Measurements from ENCODE around the gene BICC1.

The BICC1 gene

DNA sequence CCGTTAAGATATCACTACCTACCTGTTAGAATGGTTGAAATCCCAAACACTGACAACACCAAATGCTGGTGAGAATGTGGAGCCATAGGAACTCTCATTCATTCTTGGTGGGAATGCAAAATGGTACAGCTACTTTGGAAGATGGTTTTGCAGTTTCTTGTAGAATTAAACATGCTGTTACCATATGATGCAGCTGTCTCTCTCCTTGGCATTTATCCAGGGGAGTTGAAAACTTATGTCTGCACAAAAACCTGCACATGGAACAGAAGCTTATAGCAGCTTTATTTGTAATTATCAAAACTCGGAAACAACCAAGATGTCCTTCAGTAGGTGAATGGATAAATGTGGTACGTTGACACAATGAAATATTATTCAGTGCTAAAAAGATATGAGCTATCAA is 199.5 kb downstream of the BICC1 start:
- DNase-seq = no peak

DNA sequence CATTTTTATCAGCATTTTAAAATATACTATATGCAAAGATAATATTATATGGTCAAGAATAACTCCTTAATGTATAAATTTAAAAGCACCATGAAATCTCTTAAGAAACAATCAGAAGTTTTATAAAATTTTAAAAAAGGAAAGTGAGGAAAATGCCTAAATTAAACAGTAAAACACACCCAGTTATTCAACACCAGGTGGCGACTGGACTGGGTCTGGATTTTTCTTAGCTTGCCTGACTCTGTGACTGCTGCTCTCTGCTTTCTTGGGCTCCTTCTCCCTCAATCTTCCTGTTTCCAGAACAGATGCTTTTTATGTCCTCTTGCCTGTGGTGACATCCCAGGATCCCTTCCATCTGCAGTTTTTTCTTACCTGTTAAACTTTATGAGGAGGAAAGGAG is 200.3 kb downstream of the BICC1 start:
- DNase-seq = no peak

DNA sequence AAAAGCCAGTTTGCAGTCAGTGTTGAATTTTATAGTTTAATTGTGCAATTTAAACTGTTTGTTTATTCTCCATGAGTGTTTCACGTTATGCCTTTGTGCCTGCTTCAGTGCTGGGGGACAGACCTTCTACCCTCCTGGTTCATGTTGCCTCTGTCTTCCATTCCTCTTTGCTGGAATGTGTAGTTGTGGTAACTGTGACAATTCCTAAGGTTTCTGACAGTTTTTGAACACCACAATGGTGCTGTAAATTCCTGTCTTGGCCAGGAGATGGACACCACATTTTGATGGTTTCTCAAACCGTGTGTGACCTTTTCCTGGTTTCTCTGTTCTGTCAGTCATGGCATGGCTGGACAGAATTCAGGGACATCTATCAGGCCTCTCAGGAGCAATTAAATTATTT is 201.7 kb downstream of the BICC1 start:
- no peak for DNase-seq

DNA sequence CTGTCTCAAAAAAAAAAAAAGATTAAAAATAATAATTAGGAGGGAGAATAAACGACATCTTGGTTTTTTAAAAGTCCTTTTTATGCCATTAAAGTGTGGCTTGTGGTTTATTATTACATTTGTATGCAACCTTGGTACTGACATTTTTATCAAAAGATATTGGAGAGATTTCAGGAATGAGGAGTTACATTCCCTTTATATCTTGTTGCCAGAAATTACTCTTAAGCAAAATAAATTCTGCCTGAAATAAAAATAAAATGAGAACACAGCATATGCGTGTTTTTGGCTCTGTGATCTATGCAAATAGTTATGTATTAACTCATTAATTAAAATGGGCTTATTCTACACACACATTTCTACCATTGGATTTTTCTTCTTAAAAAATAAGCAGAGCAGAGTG is 202.4 kb downstream of the BICC1 start:
- DNase-seq = no peak

DNA sequence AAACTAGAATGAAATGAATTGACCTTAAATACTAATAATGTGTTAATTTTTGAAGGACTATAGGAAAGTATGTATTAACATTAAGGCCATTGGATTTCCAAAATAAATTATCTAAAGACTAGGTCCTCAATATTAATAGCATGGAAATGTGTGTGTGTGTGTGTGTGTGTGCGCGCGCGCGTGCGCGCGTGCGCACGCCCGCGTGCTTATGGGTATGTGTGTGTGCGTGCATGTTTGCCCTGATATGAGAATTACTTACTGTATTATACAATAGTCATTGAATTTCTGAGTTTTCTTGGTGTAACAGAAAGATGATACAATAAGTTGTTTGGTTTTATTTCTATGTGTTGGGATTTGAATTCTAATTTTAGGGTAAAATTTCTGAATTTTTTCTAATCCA is 205.9 kb downstream of the BICC1 start:
- no peak for DNase-seq

DNA sequence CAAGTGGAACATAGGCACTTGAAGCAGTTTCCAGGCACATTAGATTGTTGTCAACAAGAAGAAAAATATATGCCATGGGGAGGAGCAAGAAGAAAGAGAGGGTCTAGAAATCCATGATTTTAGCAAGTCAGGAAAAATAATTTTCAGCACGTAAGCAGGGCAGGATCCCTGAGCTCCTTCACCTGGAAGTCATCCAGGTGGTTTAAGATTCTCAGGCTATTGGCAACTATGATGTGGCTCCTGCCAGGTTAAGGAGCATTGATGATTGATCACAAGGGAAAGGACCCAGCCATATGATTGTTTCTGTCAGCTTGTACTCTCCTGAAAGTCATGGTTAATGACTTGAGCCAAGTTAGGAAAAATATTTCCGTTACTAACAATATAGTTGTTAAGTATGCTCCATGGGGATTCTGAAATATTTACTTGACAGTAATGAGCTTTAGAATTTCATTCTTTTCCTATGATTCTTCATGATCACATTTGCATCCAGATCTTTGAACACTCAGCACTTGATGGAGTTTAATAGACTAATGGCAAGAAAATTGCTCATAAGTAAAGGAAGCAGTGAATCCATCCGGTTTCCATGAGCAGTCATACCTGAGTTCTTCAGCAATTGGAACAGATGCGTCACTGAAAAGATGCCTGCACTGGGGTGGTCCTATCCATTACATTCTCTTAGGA is 209.1 kb downstream of the BICC1 start:
- DNase-seq = no peak

DNA sequence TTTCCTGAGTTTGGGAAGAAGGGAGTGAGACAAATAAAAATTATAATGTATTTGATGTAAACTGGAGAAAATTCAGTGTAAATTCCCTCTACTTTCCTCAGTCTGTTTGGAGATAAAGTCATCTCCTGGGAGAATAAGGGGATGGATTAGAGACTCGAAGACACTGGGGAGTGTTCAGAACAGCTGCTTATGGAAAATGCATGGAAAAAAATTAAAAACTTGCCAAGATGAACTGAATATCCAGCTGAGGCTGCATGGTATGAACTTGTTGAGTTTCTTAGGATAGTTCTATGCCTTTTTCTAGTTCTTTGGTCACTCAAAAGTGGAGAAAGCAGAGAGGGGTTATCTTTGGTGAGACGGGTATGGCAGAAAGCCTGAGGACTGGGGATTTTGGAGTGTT is 210.5 kb downstream of the BICC1 start:
- no peak for DNase-seq

DNA sequence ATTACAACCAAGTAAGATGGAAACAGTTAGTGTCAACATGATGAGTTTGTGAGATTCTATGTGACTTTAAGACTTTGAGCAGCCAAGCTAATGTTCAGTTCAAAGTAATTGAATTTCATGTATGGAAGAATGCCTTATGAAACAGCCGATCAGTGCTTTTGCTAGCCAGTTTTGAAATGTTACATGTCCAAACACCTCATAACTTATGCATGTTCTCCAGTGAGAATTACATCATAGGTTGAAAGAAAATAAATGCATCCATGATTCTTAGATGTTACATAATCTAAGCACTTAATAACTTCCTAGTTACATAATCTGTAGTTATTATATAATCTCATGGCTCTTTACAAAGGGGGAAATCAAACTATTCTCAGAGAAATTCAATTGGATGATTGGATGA is 211.3 kb downstream of the BICC1 start:
- no peak for DNase-seq

DNA sequence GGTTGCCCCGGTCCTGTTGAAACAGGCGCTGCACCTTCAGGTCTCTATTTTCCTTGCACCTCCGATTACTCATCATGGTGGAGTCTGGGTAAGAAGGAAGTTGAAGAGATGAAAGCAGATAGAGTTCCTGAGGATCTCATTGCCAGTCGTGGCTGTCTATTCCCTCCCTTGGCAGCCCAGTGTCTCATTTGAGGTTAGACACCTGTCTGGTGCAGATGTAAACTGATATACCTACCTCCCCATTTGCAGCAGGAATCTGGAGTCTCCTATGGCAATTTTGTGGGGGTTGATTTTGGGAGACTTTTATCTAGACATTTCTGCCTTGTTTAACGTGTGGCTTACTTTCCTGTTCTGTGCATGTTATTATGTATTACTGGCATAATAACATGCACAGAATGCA is 212.1 kb downstream of the BICC1 start:
- DNase-seq = no peak

DNA sequence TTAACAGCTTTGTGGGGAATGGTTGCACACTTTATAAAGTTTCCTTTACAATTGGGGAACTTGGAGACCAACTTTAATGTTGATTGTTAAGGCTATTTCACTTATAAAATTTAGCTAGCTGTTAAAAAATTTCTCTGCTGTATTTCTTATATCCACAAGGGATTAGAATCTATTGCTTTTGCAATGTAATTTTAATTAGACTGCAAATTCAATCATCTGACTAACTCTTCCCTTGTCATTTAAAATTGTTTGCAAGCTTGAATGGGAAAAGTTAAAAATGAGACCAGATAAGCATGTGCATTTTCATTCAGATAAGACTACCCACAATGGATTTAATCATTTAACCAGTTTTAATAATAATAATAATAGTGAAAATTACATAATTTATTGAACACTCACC is 213.2 kb downstream of the BICC1 start:
- no peak for DNase-seq

DNA sequence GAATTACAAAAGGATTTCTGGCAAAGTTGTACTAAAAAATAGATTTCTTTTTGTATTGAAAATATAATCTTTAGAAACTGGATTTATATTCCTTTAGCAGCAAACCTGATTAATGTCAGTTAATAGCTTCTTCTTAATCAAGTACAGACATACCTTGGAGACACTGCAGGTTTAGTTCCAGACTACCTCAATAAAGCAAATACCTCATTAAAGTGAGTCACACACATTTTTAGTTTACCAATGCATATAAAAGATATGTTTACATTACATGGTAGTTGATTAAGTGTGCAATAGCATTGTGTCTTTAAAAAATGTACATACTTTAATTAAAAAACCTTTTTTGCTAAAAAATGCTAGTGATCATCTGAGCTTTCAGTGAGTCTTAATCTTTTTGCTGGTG is 215.0 kb downstream of the BICC1 start:
- no peak for DNase-seq

DNA sequence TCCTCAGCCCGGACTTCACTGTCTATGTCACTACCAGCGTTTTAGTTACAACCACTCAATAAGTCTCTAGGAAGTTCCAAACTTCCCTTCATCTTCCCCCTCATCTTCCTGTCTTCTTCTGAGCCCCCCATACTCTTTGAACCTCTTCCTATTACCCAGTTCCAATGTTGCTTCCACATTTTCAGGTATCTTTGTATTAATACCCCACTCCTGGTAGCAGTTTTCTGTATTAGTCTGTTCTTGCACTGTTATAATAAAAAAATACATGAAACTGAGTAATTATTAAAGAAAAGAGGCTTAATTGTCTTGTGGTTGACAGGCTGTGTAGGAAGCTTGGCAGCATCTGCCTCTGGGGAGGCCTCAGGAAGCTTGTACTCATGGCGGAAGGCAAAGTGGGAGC is 218.6 kb downstream of the BICC1 start:
- DNase-seq = no peak

DNA sequence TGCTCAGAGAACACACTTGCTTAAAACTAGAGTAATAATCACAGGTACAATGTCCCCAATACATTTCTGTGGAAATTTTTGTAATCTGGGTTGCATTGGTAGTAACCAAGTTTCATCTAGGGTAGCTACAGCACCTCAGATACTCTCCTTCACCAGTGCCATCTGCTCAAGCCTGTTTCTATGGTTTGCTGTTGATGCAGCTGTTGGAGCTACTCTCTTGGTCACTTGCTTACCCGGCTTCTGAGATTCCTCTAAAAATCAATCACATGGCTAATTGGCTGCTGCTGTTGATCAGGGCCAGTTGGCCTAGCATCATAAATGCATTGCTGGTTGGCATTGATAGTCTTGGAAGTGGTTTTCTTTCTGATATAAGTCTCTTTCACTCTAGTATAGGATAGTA is 220.8 kb downstream of the BICC1 start:
- DNase-seq = no peak

DNA sequence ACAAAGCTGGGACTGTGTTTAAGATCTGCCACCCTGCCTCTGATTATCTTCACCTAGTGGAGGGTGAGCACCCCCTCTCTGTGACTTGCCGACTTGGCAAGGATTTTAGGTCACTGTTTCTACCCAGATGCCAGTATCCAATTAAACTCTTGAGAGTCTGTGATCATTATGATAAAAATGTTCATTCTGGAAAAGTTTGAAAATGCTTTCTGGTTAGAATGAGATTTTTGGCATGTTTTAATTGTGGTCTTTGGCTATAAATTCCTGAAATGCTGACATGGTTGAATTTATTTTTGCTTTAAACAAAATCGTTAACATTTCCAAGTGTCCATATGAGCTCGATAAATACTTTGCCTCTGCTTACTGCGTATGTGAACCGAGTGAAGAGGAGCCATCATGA is 221.4 kb downstream of the BICC1 start:
- DNase-seq = no peak

DNA sequence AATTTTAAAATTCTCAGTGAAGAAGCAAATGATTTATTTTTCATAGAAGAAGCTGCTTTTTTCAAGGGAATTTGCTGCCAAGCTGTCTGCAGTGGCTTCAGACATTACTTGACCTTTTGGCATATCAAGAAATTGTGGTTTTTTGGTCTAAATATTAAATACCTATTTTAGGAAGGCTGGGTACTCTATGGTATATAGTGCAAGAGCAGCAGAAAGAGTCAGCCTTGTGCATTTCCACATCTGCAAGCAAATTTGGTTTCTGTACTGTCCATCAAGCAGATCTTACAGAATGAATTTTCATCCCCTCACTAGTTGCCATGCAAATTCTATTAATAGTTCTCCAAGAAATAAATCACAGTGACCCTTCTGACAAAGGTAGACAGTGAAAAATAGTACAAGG is 222.0 kb downstream of the BICC1 start:
- DNase-seq = no peak

DNA sequence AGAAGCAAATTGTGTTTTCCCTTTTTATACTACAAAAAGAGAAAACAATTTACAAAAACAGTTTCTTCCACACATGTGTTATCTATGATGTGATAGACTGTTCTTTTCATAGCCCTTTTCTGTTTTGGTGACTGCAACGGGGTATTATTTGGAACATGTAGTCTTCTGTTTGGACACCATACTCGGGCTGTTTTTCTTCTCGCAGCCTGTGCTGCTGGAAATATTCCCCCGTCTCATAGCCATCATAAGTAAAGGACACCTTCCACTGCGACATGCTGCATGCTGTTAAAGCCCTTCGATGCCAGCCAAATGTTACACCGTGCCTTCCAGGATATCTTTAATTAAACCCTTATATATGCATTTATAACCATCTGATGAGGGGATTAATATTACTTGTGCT is 222.4 kb downstream of the BICC1 start:
- no peak for DNase-seq

DNA sequence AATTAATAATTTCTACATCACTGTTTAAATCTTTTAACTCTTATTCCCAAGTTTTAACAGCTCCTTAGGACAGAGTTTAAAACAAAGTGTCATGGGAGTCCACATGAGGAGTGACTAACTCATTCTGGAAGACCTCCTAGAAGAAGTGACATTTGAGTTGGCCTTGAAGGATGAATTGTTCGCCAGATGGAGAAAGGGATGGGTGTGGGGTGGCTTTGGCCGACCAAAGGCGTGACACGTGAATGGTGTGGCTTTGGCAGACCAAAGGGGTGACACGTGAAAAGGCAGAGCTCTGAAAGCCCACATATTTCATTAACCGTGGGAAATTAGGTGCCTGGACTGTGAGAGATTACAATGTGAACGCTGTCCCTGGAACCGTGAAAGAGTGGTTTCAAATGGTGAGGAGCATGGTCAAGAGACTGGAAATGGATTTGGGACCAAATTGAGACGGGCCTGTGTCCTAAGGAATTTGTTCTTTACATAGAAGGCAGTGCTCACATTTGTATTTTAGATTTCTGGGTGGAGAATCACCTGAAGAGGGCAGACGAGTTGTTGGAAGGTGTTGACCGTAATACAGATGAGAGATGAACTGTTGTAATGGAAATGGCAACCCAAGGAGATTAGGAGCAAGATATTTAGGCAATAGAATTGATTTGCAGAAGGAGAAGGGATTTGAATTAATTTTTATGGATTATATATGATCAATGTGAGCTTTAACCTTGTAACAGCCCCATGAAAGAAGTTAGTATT is 228.1 kb downstream of the BICC1 start:
- no peak for DNase-seq

DNA sequence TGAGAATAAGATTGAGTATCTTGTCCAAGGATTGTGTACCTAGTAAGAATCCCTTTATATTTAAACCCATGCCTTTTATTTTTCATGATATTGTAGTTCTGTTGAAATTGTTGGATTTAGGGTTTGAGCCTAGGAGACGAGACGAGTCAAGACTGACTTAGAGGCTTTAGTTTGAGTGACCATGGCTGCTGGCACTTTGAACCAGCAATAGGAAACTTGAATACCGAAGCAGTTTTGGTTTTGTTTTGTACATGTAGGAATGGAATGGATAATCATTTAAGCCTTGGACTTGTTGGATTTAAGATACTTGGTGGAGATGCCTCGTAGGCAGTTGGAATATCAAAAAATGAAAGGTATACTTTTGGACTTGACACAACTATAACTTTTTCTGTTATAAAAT is 229.0 kb downstream of the BICC1 start:
- DNase-seq = no peak

DNA sequence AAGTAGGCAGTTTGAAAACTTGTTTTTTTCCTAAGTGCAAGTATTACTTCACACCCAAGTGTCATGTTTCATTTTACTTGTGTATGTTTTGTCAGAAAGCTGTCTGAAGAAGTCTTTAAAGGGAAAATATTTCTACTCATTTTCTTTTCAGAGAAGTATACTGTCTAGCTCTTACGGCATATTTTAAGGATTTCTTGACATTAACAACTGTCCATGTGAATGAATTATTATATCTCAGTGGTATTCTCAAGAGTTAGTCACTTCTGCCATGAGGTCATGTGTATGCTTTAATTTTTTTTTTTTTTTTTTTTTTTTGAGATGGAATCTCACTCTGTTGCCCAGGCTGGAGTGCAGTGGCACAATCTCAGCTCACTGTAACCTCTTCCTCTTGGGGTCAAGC is 229.5 kb downstream of the BICC1 start:
- DNase-seq = no peak

DNA sequence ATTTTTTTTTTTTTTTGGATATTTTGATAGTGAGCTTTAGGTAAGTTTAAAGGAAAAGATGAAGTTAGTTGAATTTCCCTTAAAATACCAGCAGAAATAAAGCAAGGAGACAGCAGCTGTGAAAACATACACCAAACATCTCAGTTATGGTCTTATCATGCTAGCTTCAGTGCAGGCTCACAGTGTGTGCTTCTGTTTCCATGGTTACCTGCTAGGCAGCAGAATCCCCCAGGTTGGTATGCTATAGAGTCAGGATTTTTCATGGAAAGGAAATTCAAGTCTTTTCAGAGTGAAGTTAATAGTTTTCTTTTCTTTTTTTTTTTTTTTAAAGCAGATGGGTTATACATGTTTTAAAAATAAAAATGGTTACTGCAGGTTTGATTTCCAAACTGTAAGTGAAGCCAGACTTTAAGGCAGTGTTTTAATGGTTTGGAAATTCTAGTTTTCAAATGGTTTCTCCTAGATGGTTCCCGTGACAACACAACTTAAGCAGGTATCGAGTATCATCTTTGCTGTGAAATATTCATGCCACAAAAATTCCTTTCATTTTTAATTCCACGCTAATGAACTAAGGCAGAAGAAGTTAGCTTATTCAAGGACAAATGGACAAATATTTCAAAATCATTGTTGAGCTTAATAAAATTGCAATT is 230.9 kb downstream of the BICC1 start:
- peak in 1 of 2 experiments; percentile 19 for DNase-seq

DNA sequence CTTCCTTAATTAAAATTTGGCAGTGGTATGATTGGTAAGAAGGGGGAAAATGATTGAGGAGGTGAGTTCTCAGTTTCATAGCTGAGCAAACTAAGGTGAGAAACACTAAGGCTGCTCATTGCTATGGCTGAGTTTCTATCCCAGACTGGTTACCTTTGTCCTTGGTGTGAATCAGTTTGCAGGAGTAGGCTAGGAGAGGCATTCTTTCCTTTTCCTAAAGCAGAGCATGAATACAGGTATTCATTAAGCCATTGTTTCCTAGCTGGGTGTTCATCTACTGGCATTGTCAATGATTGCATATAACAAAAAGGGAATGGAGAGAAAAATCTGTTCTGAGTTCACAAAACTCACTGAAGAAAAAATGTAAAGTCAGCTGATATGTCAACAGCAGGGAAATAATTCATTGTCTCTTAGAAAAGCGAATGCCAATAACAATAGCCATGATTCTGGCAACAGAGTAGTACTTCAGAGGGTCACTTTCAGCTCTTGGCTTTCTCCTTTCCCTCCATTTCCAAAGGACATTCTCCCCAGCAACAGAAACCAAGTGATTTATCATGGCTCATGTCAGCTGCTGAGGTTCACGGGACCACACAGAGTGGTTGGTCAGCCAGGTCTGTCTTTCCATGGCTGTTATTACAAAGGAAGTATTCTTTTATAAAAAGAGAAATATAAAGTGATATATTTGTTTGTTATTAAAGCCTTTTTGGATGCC is 234.0 kb downstream of the BICC1 start:
- no peak for DNase-seq

DNA sequence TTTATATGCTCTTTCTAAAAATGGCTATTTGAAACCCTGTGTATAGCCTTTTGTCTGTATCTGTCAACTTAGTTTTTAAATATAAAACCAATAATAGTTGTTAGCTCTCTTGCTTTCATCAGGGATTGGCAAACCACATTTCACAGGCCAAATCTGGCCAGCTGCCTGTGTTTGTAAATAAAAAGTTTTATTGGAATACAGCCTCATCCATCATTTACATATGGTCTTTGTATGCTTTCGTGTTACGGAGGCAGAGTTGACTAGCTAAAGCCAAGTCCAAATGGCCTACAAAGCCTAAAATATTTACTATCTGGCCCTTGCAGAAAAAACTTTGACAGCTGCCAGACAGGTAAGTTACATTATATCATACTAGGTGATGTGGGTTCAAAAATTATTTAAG is 235.0 kb downstream of the BICC1 start:
- no peak for DNase-seq

DNA sequence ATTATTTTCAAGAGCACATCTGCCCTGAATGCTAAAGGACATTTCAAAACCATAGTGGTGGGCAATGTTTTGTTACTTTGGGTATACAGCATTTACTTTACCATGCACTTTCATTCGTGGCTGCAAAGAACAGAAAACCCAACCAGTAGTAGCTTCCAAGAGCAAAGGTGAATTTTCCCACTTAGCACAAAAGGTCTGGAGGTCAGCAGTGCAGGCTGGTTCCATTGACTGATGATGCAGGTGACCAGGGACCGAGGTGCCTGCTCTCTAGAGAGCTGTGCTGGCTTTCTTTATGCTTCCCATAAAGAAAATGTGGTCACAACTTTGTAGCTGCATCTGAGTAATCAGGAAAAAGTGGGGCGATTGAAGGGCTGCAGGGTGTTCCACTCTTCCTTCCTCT is 240.0 kb downstream of the BICC1 start:
- DNase-seq = no peak

DNA sequence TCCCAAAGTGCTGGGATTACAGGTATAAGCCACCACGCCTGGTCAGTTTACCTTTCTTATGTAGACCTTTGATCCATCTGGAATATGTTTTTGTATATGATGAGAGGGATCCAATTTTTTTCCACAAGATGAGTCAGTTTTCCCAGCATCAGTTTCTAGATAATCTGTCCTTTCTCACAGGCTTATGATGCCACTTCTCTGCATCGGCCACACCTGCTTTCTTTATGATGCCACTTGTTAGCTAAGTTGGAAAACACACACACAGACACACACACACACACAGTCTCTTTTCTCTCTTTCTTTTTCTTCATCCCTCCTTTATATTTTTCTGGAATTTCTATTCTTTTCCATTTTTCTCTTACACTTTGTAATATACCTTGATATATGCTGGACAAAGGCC is 240.8 kb downstream of the BICC1 start:
- DNase-seq = no peak
